Measurements from ENCODE around the gene WDFY4. TPM values are rescaled to one million over a fixed set of nuclear protein-coding genes. Genes with fewer than 3 reads are reported as not detected.

WDFY4 gene
- total RNA-seq, 1 experiment from 2014 or later, result not detected

DNA sequence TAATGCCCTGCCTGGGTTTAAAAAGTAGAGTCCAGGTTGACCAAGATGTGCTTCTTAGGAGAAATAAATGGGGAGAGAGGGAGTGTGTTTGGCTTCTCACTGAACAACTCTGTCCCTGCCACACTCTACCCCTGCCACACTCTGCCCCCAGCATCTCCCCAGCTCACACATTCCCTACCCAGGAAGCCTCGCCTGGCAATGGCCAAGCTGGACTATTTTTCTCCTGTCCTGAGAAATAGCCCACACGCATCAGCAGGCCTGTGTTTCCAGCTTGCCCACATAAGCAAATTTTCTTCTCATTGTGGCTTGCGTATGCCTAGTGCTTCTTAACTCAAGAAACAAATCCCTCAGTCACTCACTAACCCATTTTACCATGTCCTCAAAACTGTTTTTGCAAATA is 253.1 kb downstream of the WDFY4 start:
- TF ChIP-seq, protein P1, sequence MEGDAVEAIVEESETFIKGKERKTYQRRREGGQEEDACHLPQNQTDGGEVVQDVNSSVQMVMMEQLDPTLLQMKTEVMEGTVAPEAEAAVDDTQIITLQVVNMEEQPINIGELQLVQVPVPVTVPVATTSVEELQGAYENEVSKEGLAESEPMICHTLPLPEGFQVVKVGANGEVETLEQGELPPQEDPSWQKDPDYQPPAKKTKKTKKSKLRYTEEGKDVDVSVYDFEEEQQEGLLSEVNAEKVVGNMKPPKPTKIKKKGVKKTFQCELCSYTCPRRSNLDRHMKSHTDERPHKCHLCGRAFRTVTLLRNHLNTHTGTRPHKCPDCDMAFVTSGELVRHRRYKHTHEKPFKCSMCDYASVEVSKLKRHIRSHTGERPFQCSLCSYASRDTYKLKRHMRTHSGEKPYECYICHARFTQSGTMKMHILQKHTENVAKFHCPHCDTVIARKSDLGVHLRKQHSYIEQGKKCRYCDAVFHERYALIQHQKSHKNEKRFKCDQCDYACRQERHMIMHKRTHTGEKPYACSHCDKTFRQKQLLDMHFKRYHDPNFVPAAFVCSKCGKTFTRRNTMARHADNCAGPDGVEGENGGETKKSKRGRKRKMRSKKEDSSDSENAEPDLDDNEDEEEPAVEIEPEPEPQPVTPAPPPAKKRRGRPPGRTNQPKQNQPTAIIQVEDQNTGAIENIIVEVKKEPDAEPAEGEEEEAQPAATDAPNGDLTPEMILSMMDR (conservative IDR thresholded peaks at IDR 0.05), result no peak
- no peak for TF ChIP-seq EZH2 (IDR thresholded peaks at IDR 0.05; ENCODE audit: low read depth)
- H3K4me1 ChIP-seq (replicated peaks; ENCODE audit: insufficient read depth), result no peaks in the 10 kb centered on the region
- intact Hi-C loops (cut with micrococcal nuclease; ENCODE audit: unreplicated experiment), result no loop called here
- no peaks in the 10 kb centered on the region for H3K36me3 ChIP-seq (ENCODE audit: low read depth)
- no peak overlapping the region for H3K4me3 ChIP-seq
- no peaks in the 10 kb centered on the region for H3K9me3 ChIP-seq (ENCODE audit: insufficient read depth, low read depth)
- H3K4me2 ChIP-seq, result no peak overlapping the region
- H3K27ac ChIP-seq, result no peak overlapping the region
- H3K9me2 ChIP-seq (ENCODE audit: insufficient read depth), result no peaks in the 10 kb centered on the region
- no peaks in the 10 kb centered on the region for H3K79me2 ChIP-seq (ENCODE audit: low read depth)
- no peaks in the 10 kb centered on the region for H4K20me1 ChIP-seq (ENCODE audit: insufficient read depth)
- peaks cover 60% of the 10 kb centered on the region for H3K27me3 ChIP-seq (ENCODE audit: insufficient read depth, low read depth)
- BruUV-seq (replicated peaks), result no TSS peak
- DNase-seq, result no peak
- ChIA-PET POLR2A (ENCODE audit: unreplicated experiment) (no interaction called here), CTCF (no interaction called here)
- H3F3A ChIP-seq (ENCODE audit: insufficient read depth, low read depth), result no peaks in the 10 kb centered on the region
- H2AFZ ChIP-seq, result no peak overlapping the region

DNA sequence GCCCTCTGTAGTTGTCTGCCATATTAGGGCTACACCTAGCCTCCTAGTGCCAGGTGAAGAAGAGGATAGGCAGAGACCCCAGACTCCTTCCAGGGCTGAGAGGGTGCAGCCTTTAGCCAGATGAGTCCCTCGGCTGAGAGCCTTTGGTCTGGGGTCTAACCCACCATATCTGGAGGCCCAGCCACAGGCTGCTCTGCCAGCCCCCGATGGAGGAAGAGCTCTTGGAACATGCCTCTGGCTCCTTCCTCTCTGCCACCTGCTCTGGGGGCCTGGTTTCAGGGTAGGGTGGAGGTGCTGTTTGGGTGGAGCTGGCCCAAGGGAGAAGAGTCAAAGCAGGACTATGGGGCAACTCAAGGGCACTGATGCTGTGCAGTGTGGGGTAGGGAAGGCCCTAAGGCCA is 253.6 kb downstream of the WDFY4 start:
- Histone ChIP-seq H3K9me2 (ENCODE audit: insufficient read depth) (no peaks in the 10 kb centered on the region), H3K4me3 (no peak overlapping the region), H3K36me3 (ENCODE audit: low read depth) (no peaks in the 10 kb centered on the region), H3K4me2 (no peak overlapping the region), H3F3A (ENCODE audit: insufficient read depth, low read depth) (no peaks in the 10 kb centered on the region), H3K4me1 (replicated peaks; ENCODE audit: insufficient read depth) (no peaks in the 10 kb centered on the region), H3K27ac (no peak overlapping the region), H2AFZ (no peak overlapping the region), H3K79me2 (ENCODE audit: low read depth) (no peaks in the 10 kb centered on the region), H3K9me3 (ENCODE audit: insufficient read depth, low read depth) (no peaks in the 10 kb centered on the region), H3K27me3 (ENCODE audit: insufficient read depth, low read depth) (peaks cover 65% of the 10 kb centered on the region), H4K20me1 (ENCODE audit: insufficient read depth) (no peaks in the 10 kb centered on the region)
- TF ChIP-seq, protein P1 (conservative IDR thresholded peaks at IDR 0.05), result no peak
- no peak for TF ChIP-seq EZH2 (IDR thresholded peaks at IDR 0.05; ENCODE audit: low read depth)
- no TSS peak for BruUV-seq (replicated peaks)
- ChIA-PET CTCF (no interaction called here), POLR2A (ENCODE audit: unreplicated experiment) (no interaction called here)
- intact Hi-C loops (cut with micrococcal nuclease; ENCODE audit: unreplicated experiment), result no loop called here
- no peak for DNase-seq

DNA sequence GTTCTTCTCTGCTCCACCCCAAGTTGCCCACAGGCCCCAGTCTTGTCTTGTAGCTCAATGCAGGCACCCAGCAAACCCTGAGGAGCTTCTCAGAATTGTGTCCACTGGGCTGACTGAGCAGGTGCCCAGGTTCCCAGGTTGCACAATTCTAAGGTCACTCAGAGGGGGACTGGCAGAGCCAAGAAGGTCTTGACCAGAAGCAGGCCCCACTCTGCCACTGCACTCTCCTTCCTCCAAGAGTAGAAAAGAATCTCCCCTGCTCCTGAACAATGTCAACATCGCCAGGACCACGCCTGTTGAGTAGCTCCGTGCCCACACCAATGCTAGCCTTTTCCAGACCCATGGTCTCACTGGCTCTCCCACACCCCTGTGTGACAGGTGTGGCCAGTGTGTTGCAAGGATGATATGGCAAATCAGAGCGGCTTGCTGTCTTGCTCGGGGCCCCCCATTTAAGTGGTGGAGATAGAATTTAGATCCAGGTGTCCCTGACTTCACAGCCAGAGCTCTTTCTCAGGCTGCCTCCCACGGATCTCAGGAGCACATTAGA is 254.4 kb downstream of the WDFY4 start:
- no peak overlapping the region for H3K4me3 ChIP-seq
- H3K27me3 ChIP-seq (ENCODE audit: insufficient read depth, low read depth), result peaks cover 70% of the 10 kb centered on the region
- H3K27ac ChIP-seq, result no peak overlapping the region
- H3K4me2 ChIP-seq, result no peak overlapping the region
- no peaks in the 10 kb centered on the region for H3K9me2 ChIP-seq (ENCODE audit: insufficient read depth)
- TF ChIP-seq, protein P1 (conservative IDR thresholded peaks at IDR 0.05), result no peak
- TF ChIP-seq EZH2 (IDR thresholded peaks at IDR 0.05; ENCODE audit: low read depth), result no peak
- no peak for DNase-seq
- H3F3A ChIP-seq (ENCODE audit: insufficient read depth, low read depth), result no peaks in the 10 kb centered on the region
- H3K36me3 ChIP-seq (ENCODE audit: low read depth), result no peaks in the 10 kb centered on the region
- H3K4me1 ChIP-seq (replicated peaks; ENCODE audit: insufficient read depth), result no peaks in the 10 kb centered on the region
- BruUV-seq (replicated peaks), result no TSS peak
- H3K9me3 ChIP-seq (ENCODE audit: insufficient read depth, low read depth), result no peaks in the 10 kb centered on the region
- POLR2A ChIA-PET (ENCODE audit: unreplicated experiment), result no interaction called here
- CTCF ChIA-PET, result no interaction called here
- intact Hi-C loops (cut with micrococcal nuclease; ENCODE audit: unreplicated experiment), result no loop called here
- no peak overlapping the region for H2AFZ ChIP-seq
- no peaks in the 10 kb centered on the region for H3K79me2 ChIP-seq (ENCODE audit: low read depth)
- no peaks in the 10 kb centered on the region for H4K20me1 ChIP-seq (ENCODE audit: insufficient read depth)

Measured in PC-9 (cell line).